Esophagus muscularis mucosa (tissue), 4 donors: ENCODE results near the gene GFRA4. TPM values are rescaled to one million over a fixed set of nuclear protein-coding genes. Genes with fewer than 3 reads are reported as not detected.

Experiments
- DNase-seq: peaks from one replicate; pipeline ENCODE4 v3.0.0-alpha.2; 2017; ENCODE audit errors: extremely low spot score
- H3K27ac ChIP-seq, 4 donors: fragments of 200-600 bp; sonication (generic); replicated peaks in 1 of 4; 1 replicate in 3 of 4; 2 replicates in 1 of 4; pipeline ENCODE4 v1.5.1; 2016 to 2019; ENCODE audit warnings: mild to moderate bottlenecking in 1 of 4
- H3K27me3 ChIP-seq, 4 donors: fragments of 200-600 bp; sonication (generic); one replicate each; pipeline versions ENCODE4 v1.5.1 to v1.6.0; 2016 to 2019
- H3K36me3 ChIP-seq, 4 donors: fragments of 200-600 bp; sonication (generic); one replicate each; pipeline ENCODE4 v1.5.1; 2016 to 2019
- H3K4me1 ChIP-seq, 4 donors: fragments of 200-600 bp; sonication (generic); one replicate each; pipeline ENCODE4 v1.5.1; 2016 to 2019
- H3K4me3 ChIP-seq, 4 donors: fragments of 200-600 bp; sonication (generic); 1 replicate in 2 of 4; 2 replicates in 2 of 4; pipeline ENCODE4 v1.5.1; 2016 to 2019; ENCODE audit warnings: mild to moderate bottlenecking in 4 of 4, moderate library complexity in 1 of 4
- H3K9me3 ChIP-seq, 4 donors: fragments of 200-600 bp; sonication (generic); 1 replicate in 3 of 4; 2 replicates in 1 of 4; pipeline ENCODE4 v1.5.1; 2016 to 2019
- EP300 ChIP-seq: sonication (generic); formaldehyde crosslinking; IDR thresholded peaks from one replicate; pipeline ENCODE4 v1.6.1; 2017; ENCODE audit warnings: antibody characterized with exemption
- POLR2A ChIP-seq: fragments of 450-650 bp; IDR thresholded peaks from one replicate; pipeline ENCODE4 v1.6.1; 2017; ENCODE audit warnings: antibody characterized with exemption, moderate library complexity, mild to moderate bottlenecking, low read depth
- POLR2AphosphoS5 ChIP-seq, 2 donors: sonication (generic); formaldehyde crosslinking; IDR thresholded peaks; one replicate each; pipeline ENCODE4 v1.6.1; 2017; ENCODE audit warnings: antibody characterized with exemption in 2 of 2
- WGBS: methylation state at CpG from one replicate; pipeline ENCODE4 v1.1.5; 2018; 5-methylcytosine and 5-hydroxymethylcytosine counted together
- intact Hi-C: fragments of 100-400 bp; cut with DNase I; formaldehyde crosslinking; loops from one replicate; pipeline ENCODE4 v1.15.1; 2023
- total RNA-seq, 4 donors: library from RNA; depleted of rRNA; stranded (reverse); fragments of >200 nt; gene quantifications; one replicate each; pipeline versions ENCODE4 v1.1.0 to v1.2.1, GENCODE V29; 2016
- TF ChIP-seq, protein P1 (sequence below), 3 experiments: fragments of 200-600 bp in 2 of 3; fragments of 450-650 bp in 1 of 3; sonication (generic) in 2 of 3; IDR thresholded peaks; one replicate each; pipeline ENCODE4 v1.5.1; 2017 to 2019; ENCODE audit warnings: antibody characterized with exemption in 3 of 3, mild to moderate bottlenecking in 2 of 3, moderate library complexity in 1 of 3

Gene GFRA4
- total RNA-seq, 4 donors from 2014 or later = not detected

DNA sequence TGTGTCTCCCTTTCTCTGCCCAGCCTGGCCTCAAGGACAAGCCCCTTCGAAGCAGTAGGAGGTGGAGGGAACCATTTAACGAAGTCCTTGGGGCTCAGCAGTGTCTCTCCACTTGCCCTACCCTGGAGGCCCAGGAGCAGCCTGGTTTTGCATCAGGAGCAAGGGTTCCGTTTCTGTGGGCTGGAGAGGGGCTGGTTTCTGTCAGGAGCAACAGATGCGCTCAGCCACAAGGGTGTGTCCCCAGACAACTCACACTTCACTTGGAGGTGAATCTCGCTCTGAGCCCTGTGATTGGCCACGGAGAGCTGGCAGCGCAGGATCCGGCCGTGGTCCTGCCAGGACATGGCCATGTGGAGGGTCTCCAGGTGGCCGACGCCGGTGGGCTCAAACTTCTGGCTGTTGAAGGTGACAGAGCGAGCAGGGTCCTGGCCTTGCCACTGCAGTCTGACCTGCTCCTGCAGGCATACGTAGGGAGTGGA is 42.3 kb upstream of the GFRA4 start:
- WGBS = 92% methylated on average over 12 of the region's 14 CpGs
- intact Hi-C loops = no loop called here
- no peaks in the 10 kb centered on the region for H3K9me3 ChIP-seq
- no peak for DNase-seq
- H3K27ac ChIP-seq = no peak overlapping the region
- H3K27me3 ChIP-seq = no peaks in the 10 kb centered on the region
- peaks cover 4 to 11% (median 6%) of the 10 kb centered on the region in 4 donors for H3K4me1 ChIP-seq
- H3K36me3 ChIP-seq = no peaks in the 10 kb centered on the region
- no peak overlapping the region for H3K4me3 ChIP-seq
- TF ChIP-seq POLR2A = no peak
- TF ChIP-seq POLR2AphosphoS5 (IDR thresholded peaks at IDR 0.05) = no peak
- TF ChIP-seq, protein P1, sequence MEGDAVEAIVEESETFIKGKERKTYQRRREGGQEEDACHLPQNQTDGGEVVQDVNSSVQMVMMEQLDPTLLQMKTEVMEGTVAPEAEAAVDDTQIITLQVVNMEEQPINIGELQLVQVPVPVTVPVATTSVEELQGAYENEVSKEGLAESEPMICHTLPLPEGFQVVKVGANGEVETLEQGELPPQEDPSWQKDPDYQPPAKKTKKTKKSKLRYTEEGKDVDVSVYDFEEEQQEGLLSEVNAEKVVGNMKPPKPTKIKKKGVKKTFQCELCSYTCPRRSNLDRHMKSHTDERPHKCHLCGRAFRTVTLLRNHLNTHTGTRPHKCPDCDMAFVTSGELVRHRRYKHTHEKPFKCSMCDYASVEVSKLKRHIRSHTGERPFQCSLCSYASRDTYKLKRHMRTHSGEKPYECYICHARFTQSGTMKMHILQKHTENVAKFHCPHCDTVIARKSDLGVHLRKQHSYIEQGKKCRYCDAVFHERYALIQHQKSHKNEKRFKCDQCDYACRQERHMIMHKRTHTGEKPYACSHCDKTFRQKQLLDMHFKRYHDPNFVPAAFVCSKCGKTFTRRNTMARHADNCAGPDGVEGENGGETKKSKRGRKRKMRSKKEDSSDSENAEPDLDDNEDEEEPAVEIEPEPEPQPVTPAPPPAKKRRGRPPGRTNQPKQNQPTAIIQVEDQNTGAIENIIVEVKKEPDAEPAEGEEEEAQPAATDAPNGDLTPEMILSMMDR (IDR thresholded peaks at IDR 0.05) = no peak
- no peak for TF ChIP-seq EP300

DNA sequence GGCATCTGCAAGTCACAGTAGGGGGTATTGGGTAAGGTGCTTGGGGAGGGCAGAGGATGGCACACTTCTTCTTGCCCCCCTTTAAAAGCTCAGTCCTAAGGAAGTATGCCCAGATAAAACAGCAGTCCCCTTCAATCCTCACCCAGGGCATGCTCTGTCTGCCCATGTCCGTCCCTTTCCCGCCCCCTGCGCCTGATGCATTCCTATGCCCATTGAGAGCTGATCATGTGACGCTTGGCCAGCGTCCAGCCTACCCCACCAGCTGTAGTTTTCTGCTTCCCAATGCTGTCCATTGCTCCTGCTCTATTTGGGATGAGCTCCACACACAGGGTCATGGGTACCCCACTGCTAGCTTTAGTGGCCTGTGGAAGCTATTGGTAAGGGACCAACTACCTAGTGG is 40.9 kb upstream of the GFRA4 start:
- WGBS = 71% methylated on average over 5 of the region's 5 CpGs
- Histone ChIP-seq H3K27me3 (no peaks in the 10 kb centered on the region), H3K27ac (no peak overlapping the region), H3K4me3 (no peak overlapping the region), H3K36me3 (no peaks in the 10 kb centered on the region), H3K4me1 (peaks cover 0 to 6% (median 0%) of the 10 kb centered on the region in 4 donors), H3K9me3 (no peaks in the 10 kb centered on the region)
- intact Hi-C loops = no loop called here
- no peak for DNase-seq
- TF ChIP-seq POLR2AphosphoS5 (IDR thresholded peaks at IDR 0.05) (no peak), POLR2A (no peak)

- intact Hi-C loops = no loop called here
- 91% methylated on average over 7 of the region's 11 CpGs for WGBS
- no peaks in the 10 kb centered on the region for H3K36me3 ChIP-seq
- no peaks in the 10 kb centered on the region for H3K27me3 ChIP-seq
- no peak for DNase-seq
- no peak overlapping the region for H3K4me3 ChIP-seq
- no peak overlapping the region for H3K27ac ChIP-seq
- TF ChIP-seq, protein P1 (IDR thresholded peaks at IDR 0.05) = no peak
- TF ChIP-seq EP300 (no peak), POLR2A (no peak), POLR2AphosphoS5 (IDR thresholded peaks at IDR 0.05) (no peak)
- H3K9me3 ChIP-seq = no peaks in the 10 kb centered on the region
- H3K4me1 ChIP-seq = peaks cover 0 to 6% (median 0%) of the 10 kb centered on the region in 4 donors
Measured at GRCh38 chr20:3702611-3703391, 39.6 kb upstream of the GFRA4 start.

DNA sequence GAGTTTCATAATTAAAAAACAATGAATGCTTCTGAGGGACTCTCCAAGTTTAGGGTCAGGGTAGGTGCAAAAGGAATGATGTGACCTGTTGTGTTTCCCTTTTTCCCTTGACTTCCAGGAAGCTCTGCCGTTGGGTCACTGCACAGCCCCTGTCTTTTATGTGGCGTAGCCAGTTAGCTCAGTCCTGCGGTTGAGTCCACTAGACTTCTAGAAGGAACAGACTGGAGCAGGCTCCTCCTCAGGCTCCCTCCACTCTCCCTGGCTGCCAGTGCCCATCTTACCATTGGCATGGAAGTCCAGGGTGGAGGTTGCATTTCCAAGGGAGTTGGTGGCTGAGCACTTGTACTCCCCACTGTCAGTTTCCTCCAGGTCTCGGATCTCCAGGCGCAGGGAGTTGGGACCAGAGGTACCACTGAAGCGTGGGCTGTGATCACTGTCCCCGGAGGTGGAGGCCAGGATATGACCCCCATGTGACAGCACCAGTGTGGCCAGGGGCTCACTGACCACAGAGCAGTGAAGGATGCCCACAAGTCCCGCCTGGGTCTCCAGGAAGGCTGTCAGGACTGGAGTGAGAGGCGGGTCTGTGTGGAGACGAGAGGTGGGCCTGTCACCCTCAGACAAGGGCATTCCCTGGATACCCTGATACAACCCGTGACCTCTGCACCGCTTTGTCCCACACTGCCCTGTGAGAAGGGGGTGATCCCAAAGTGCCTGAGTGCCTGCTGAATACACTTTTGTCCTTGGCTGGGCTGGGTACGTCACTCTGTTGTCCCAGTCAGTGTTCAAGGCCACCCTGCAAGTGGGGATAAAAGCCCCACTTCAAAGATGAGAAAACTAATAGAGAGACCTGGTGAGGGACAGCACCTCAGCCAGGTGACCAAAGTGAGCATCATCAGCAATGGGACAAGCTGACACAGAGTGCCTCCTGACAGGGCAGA is 38.1 kb upstream of the GFRA4 start:
- no peaks in the 10 kb centered on the region for H3K36me3 ChIP-seq
- no peak for DNase-seq
- intact Hi-C loops = no loop called here
- H3K9me3 ChIP-seq = peaks cover 0 to 6% (median 2%) of the 10 kb centered on the region in 4 donors
- H3K27me3 ChIP-seq = no peaks in the 10 kb centered on the region
- no peak overlapping the region for H3K27ac ChIP-seq
- no peaks in the 10 kb centered on the region for H3K4me1 ChIP-seq
- WGBS = 100% methylated on average over 6 of the region's 13 CpGs
- TF ChIP-seq POLR2AphosphoS5 (IDR thresholded peaks at IDR 0.05) = no peak
- TF ChIP-seq EP300 = no peak
- TF ChIP-seq POLR2A = no peak
- TF ChIP-seq, protein P1 (IDR thresholded peaks at IDR 0.05) = no peak
- H3K4me3 ChIP-seq = no peak overlapping the region

GRCh38 chr20:3699037-3699436 is 35.8 kb upstream of the GFRA4 start:
- Histone ChIP-seq H3K4me3 (no peak overlapping the region), H3K27me3 (no peaks in the 10 kb centered on the region), H3K9me3 (peaks cover 0 to 8% (median 3%) of the 10 kb centered on the region in 4 donors), H3K27ac (no peak overlapping the region), H3K4me1 (no peaks in the 10 kb centered on the region), H3K36me3 (no peaks in the 10 kb centered on the region)
- TF ChIP-seq EP300 (no peak), POLR2AphosphoS5 (IDR thresholded peaks at IDR 0.05) (no peak), POLR2A (no peak)
- TF ChIP-seq, protein P1 (IDR thresholded peaks at IDR 0.05) = no peak
- intact Hi-C loops = no loop called here
- no peak for DNase-seq
- WGBS = 89% methylated on average over 11 of the region's 16 CpGs
